ENCODE measurements around the gene SORCS1.

The SORCS1 gene

DNA sequence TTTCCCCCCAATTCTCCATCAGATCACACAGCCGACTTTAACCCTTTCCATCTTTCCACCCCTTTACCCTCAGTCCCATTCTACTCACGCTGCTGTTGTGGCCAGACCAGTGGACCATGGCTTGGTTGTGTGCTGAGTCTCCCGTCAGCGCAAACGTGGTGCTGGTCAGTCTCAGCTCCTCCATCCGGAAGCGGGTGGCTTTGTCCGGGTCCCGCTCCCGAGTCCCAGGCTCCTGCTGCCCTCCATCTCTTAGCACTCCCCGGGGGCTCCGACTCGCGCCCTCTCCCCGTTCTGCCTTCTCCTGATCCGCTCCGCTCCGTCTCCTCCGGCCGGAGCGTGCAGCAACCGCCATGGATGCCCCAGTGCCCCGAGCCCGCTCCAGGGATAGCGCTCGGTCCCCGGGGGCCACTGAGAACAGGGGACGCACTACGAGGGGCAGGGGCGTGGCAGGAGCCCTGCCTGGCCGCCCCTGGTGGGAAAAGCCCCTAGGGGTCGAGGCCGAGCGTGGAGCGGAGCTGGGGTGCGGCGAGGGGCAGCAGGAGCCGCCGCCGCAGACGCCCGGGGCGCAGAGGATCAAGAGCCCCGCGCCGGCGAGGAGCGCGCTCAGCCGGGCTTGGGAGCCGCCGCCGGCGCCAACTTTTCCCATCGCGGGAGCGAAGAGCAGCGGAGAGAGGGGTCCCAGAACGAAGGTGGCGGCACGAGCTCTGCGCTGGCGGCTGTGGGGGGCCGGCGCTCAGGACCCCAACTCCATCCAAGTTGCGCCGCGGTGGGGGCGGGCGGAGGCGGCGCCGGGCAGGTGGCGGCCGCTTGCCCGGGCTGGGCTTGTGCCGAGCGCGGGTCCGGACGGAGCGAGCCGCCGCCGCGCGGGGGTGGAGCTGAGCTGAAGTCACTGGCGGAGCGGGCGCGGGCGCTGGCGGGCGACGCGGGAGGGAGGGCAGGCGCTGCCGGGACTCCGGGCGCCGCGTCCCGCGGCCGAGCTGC lies at the start of gene SORCS1:
Gene SORCS1 (minus strand): TSS at position 826 of the 981 bp plus-strand sequence.
- no peak for DNase-seq (ENCODE audit: low read depth in 2 of 2)

DNA sequence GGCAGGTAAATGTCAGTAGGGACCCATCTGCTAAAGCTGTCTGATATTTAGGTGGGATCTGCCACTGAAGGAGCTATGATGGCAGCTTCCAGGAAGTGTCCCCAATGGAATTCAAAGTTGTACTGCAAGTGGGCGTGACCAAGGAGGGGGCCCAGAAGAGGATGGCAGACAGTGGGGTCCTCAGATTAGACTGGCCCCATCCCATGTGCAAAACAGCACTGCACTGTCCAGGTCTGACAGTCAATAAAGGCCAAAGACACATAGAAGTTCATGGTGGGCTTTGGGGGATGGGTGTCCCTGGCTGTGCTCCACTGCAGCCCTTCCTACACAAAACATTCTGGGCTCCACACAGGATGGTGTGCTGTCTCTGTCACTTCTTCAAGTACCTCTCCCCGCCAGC lies 49.8 kb upstream of the SORCS1 start:
- no peak for DNase-seq (ENCODE audit: low read depth in 2 of 2)

DNA sequence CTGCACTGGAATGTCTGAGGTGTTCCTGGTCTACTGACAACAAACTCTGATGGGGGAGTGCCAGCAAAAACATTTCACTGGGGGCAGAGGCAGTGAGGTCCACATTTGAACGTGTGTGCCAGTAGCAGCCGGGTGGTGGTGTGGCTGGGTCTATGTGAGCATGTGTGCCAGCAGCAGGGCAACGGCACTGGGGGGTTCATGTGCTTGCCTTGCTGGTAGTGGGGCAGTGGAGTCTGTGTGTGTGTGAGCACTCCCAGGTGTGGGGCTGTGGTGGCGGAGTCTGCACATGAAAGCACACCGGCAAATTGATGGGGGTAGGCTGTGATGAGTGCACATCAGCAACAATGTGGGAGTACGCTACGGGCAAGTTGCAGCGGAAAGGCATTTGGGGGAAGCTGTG lies 49.4 kb upstream of the SORCS1 start:
- DNase-seq (ENCODE audit: low read depth in 2 of 2), result no peak

DNA sequence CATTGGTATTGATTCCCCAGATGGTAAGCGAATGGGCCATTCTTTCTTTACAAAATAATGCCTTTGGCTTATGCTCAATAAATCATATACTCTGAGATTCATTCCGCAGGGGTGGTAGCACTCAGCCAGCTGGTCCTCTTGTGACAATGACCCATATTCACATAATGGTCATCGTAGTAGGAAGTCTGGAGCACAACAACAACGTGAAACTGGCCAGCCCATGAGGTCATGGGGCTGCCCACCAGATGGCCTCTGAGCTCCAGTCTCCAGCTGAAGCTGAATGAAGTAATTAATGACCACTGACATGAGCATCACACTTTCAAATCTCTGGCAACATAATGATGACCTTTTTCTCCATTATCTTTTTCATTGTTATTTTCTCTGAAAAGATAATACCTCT lies 42.3 kb upstream of the SORCS1 start:
- DNase-seq (ENCODE audit: low read depth in 2 of 2), result no peak

DNA sequence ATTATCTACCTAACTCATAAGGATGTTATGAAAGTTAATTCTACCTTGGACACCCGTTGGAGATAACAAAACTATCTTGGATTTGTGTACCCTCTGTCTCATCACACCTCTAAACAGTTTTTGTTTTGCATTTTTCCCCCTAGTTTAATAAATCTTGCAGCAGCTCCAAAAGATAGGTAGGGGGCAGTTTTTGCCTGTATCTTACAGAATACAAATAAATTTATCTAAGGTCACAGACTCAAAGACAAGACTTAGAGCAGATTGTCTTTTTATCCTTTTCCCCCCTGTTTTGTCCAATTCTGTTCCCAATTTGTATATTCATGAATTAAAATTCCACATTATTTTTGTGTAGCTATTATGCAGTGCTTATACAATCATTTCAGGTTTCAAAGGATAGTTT lies 5.0 kb upstream of the SORCS1 start:
- DNase-seq (ENCODE audit: low read depth in 2 of 2), result no peak

DNA sequence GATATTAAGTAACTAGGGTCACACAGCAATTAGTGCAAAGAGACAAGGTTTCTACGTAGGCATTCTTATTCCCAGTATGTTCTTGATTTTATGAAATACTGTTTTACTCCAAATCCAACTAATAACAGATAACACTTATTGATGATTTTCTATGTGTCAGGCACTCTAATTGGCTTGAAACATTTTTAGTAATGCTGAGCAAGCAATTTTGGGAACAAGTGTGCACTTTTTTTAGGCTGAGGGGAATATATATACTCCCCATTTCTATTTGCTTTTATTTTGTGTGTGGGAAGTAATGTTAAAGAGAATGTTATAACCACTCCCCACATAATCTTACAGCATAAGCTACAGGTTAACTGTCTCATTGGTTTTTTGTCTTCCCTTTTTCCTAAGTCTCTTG lies 4.2 kb upstream of the SORCS1 start:
- DNase-seq (ENCODE audit: low read depth in 2 of 2), result no peak

DNA sequence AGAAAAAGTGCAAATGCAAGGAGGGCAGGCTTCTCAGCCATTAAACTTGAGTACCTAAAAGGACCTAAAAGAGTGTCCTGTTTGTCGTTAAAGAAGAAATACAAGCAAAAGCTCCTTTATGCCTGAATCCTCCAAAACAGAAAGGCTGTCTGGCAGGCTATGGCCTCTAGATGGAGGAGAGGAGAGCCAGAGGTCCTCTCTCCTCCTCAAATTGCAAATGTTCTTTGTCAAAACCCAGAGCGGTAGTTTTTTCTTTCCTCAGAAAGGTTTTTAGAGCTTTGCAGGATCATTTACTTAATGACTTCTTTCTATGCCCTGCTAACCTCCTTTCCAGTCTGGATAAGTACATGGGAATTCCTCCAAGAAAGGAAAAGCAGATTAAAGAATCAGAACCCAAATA lies 1.9 kb upstream of the SORCS1 start:
- DNase-seq (ENCODE audit: low read depth in 2 of 2), result no peak

DNA sequence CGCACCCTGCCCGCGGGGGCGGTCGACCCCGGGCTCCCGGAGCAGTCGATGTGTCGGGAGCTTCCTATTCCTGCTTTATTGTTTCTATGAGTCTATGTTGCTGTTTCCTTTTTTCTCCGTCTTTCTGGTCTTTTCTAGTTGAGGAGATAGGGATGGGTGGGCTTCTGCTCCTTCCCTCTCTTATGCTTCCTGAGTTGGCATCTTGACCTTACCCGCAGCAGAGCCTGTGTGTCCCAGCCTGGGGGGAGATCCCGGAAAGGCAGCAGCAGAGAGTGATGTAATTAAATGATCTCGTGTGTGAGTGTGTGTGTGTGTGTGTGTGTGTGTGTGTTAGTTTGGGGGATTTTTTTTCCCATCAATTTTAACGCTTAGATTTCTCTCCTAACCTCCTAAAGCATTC lies 486 bp upstream of the SORCS1 start:
- DNase-seq (ENCODE audit: low read depth in 2 of 2), result no peak

DNA sequence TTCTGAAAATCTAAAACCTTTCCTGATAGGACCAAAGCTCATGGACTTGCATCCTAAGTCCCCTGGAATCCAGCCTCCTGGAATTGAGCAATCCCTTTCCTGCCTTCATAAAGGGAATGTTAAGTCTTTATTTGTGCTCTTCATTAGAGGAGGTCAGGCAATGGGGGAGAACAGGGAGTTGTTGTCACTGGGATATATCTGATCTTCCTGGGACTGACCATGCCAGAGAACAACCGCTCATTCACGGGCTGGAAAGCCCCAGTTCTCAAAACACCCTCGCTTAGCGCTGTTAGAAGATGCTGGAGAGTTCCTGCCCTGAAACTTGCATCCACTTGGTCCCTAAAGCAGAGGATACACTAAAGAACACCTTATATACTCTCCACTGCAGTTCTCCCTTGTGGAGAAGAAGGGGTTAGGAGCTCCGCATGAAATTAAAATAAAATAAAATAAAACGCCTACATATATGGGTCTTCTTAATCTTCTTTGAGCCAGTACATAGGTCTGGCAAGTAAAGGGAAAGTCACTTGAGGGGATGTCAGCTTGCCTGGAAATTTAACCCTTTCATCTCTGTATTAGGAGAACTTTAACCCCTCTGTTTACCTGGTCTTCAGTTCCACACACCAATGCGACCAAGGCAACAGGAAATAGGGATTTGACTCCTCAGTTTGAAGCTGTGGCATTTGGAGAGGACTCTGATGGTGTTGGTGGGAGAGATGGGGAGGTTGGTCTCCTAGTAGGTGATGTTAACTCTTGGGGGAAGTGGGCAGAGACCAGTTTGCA lies 1.2 kb downstream of the SORCS1 start:
- DNase-seq (ENCODE audit: low read depth in 2 of 2), result no peak

DNA sequence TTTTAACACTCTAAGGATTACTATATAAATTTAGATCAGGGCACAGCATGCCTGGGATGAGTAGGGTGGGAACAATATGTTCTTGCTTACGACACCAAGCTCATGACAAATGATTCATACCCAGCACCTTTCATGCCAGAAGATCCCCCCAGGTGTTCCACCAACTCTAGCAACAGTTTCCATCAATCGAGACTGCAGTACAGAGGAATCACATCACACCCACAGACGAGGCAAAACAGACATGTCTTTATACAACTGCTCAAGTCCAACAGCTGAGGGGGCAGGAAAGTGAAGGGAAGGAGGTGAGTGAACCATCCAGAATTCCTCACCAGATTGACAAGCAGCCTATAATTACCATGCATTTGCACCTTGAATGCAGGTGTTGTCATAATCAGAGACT lies 3.6 kb downstream of the SORCS1 start:
- DNase-seq (ENCODE audit: low read depth in 2 of 2), result no peak

DNA sequence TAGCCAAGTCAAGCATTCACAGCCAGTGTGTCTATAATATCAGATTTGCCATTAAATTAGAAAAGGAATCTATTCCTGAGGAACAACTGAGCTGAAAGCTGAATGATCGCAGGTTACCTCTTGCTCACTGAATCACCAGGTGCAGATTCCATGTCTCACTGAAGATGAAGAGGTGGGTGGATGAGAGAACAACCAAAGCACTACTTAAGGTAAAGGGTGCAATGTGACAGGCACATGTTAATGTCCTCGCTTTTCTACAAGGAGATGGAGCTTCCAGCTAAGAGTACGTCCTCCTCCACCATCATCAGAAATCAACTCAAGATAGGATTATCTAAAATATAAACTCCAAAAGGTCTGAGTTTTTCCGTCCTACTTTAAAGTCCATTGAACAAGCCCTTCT lies 4.6 kb downstream of the SORCS1 start:
- no peak for DNase-seq (ENCODE audit: low read depth in 2 of 2)

DNA sequence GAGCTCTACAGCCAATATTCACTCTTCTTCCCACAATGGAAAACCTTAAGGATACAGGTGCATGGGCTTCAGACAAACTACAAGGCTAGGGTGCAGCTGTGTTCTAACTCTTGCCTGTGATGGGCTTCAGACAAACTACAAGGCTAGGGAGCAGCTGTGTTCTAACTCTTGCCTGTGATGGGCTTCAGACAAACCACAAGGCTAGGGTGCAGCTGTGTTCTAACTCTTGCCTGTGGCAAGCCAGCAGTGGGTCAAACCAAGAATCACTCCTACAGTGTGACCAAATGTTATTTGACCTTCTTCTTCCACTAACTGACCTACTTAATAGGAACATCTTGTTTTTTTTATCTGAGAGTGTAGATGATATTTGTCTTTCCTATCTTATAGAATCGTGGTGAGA lies 7.4 kb downstream of the SORCS1 start:
- no peak for DNase-seq (ENCODE audit: low read depth in 2 of 2)

DNA sequence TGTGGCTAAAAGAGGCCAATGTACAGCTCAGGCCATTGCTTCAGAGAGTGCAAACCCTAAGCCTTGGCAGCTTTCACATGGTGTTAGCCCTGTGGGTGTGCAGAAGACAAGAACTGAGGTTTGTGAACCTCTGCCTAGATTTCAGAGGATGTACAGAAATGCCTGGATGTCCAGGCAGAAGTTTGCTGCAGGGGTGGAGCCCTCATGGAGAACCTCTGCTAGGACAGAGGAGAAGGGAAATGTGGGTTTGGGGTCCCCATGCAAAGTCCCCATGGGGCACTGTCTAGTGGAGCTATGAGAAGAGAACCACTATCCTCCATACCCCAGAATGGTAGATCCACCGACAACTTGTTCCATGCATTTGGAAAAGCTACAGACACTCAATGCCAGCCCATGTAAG lies 12.4 kb downstream of the SORCS1 start:
- DNase-seq (ENCODE audit: low read depth in 2 of 2), result no peak

DNA sequence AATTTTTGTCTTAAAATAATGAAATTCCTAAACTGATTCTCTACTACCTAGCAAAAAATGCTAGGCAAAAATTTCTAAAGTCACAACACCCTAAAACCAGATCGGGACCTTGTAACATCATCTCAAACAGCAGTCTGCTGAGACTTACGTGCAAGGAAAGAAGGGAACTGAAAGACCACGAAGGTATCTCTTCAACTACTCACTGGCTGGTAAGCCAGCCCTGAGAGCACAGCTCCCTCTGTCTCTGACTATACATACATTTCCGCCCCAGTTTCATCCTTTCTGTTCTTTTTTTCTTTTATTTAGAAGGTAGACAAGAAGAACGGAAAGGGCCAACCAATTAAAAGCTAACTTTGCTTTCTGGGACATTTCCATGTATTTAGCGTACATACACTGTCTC lies 15.6 kb downstream of the SORCS1 start:
- DNase-seq (ENCODE audit: low read depth in 2 of 2), result no peak

DNA sequence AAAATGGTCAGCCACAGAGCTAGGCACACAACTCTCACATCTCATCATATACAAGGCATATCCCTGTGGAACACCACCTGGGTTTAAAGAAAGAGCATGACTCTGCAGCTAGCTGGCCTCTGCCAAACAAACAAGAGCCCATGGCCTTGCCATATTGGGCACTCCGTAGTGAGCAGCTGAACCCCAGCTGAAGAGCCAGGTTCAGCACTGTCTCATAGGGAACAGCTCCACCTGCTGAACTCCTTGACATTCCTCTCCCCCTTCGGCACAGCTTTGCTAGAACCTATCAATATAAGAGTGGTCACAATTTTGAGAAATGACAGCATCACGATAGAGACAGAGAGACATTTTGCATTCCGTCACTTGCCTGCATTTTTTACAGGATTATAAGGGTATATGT lies 20.0 kb downstream of the SORCS1 start:
- no peak for DNase-seq (ENCODE audit: low read depth in 2 of 2)

DNA sequence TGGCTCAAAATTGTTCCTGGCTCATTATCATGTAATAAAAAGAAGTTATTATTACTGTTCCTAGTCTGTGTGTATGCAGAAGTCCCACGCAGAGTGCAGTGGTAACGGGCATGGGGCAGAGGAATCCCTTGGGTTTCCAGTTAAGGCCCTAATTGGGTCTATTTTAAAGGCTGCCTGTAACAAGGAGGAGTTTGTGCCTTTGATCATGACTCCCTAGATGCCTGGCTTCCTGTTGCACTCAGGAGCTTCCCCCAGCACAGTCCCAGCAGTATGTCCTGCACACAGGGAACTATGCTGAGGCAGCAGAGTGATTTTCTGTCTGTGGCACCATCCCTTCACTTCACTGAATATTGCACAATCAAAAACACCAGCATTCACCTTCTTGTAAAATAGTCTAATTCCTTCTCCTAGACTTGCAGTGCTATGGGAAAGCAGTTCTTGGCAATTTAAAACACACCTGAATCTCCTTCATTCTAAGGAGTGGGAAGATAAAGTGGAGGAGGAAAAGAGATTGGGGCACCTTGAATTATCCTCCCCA lies 22.9 kb downstream of the SORCS1 start:
- DNase-seq (ENCODE audit: low read depth in 2 of 2), result no peak

DNA sequence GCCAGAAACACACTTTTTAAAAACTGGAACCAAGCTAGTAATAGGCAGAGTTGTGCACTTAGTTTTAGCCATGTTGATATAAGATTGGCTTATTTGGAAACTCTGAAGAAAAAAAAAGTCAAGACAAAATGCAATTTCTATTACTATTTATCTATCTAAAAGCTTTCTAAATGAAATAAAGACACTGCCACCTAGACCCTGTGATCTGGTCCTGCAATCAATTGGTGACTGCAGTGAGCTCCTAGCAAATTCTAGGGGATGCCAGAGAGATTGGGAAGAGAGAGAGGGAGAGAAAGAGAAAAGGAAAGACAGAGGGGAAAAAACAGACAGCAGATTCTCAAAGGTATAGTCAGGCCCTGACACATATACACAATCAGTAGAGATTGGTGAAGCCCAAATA lies 25.3 kb downstream of the SORCS1 start:
- no peak for DNase-seq (ENCODE audit: low read depth in 2 of 2)

DNA sequence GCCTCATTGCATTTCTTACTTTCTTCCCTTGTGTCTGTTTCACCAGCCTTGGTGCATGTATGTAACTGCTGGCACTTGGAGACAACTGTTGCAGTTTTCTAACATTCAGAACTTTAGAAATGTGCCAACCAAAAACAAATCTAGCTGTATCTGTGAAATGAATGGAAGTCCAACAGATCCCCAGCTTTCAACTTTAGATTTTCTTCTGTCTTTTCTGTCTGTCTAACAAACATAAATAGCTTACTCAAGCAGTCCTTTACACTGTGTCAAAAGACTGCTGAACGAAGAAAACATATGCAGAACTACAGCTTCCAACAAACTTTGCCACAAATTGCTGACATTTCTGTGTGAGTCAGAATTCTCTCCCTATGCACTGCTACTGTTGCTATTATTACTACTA lies 30.9 kb downstream of the SORCS1 start:
- DNase-seq (ENCODE audit: low read depth in 2 of 2), result no peak

DNA sequence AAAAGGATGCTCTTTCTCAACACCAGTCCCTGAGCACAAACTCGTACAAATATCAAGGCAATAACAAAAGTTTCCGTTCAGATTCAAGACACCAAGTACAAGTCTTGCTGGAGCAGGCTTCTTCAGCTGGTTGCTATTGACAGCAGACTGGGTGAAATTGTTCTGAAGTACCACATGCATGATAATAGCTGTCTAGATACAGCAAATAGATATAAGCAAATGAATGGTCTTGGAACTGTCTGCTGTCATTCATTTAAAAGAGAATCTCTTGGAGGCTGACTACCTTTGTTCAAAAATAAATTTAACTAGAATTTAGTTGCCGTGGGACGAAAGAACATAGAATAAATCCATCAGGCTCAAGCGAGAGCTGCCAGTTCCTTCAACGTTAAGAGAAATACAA lies 35.5 kb downstream of the SORCS1 start:
- DNase-seq (ENCODE audit: low read depth in 2 of 2), result no peak

DNA sequence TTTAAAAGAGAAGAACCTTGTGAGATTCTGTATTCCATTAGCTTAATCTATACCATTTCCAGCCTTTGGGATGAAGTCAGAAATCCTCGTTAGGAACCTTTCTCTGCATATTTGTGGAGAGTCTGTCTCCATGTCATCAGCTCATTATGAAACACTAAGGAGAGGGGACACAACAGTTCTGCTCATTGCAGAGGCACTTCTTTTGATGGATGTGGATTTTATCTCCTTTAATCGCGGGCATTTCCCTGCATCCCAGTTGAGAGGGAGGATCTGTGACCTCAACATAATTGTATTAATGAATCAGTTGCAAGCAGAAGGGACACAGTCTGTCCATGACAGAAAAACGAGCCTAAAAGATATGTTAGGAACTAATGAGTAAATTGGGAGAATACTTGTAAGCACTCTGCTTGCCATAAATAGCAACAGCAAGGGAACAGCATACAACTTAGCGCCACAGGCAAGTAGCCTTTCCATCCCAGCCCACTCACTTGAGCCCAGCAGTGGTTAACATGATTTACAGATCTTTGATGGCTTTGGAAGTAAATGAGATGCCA lies 37.9 kb downstream of the SORCS1 start:
- no peak for DNase-seq (ENCODE audit: low read depth in 2 of 2)

DNA sequence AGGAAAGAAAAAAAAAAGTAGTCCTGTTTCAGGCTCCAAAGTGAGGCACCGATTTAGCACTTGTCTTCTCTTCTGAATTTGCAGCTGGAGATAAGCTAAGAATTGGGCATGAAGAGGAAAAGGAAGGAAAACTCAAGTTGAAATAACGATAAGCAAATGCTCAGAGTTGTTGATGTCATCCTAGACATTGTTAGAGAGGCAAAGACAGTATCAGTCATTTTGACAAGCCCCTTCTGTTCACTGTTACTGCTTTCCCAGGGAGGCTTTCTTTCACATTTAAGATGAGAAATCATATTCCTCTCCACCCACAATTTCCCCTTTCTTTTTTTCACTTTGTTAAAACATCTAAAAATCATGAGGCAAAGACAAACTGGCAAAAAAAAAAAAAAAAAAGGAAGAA lies 41.8 kb downstream of the SORCS1 start:
- no peak for DNase-seq (ENCODE audit: low read depth in 2 of 2)

DNA sequence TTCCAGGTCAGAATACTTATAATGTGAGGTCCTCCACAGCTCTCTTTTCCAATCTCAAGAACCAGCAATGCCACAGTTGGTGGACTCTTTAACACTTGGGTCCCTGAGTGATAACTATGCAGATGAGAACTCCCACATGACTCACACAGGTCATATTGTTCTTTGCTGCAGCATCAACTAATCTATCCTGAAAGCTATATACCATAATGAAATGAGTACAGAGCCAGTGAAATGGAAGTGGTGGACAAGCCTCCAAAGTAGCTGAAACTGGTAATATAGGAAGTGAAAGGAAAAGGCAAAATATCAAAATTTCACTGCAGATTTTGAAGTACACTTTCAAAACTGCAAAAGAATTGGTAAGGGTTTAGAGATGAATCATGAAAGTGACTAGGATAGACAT lies 45.6 kb downstream of the SORCS1 start:
- no peak for DNase-seq (ENCODE audit: low read depth in 2 of 2)

All from stimulated activated CD4-positive, alpha-beta T cell treated with anti-CD3 and anti-CD28 coated beads, Interleukin-4, amount 100 ng/mL, for 48 hours (primary cell).